HG03064 (cell line): ENCODE data around the gene TMA7.

Experiments used
- ATAC-seq: cut with Tn5 transposase; IDR thresholded peaks from one replicate; pipeline ENCODE4 v1.9.1; 2021; ENCODE audit warnings: low read depth; ENCODE audit not compliant: unreplicated experiment

Gene TMA7

GRCh38 chr3:48422272-48422671, 17.8 kb upstream of the TMA7 start:
- ATAC-seq, result no peak

- ATAC-seq, result no peak
Measured at GRCh38 chr3:48422681-48423080, 17.4 kb upstream of the TMA7 start.

GRCh38 chr3:48423241-48423882, 16.7 kb upstream of the TMA7 start:
- ATAC-seq, result no peak

- ATAC-seq, result no peak
Measured at GRCh38 chr3:48423883-48424695, 16.0 kb upstream of the TMA7 start.

- no peak for ATAC-seq
Measured at GRCh38 chr3:48425281-48425812, 14.7 kb upstream of the TMA7 start.

GRCh38 chr3:48426401-48426909, 13.6 kb upstream of the TMA7 start:
- ATAC-seq, result no peak

- no peak for ATAC-seq
Measured at GRCh38 chr3:48426944-48427629, 13.0 kb upstream of the TMA7 start.

- no peak for ATAC-seq
Measured at GRCh38 chr3:48427630-48427962, 12.5 kb upstream of the TMA7 start.

- ATAC-seq, result no peak
Measured at GRCh38 chr3:48428088-48428571, 11.9 kb upstream of the TMA7 start.

- ATAC-seq, result no peak
Measured at GRCh38 chr3:48428572-48429316, 11.3 kb upstream of the TMA7 start.

- no peak for ATAC-seq
Measured at GRCh38 chr3:48429317-48429959, 10.6 kb upstream of the TMA7 start.

GRCh38 chr3:48429960-48430707, 9.9 kb upstream of the TMA7 start, which contains the start of gene PLXNB1:
PLXNB1 (minus strand) TSS chr3:48430086; CDS start chr3:48424611, 5,475 bp downstream.
- no peak for ATAC-seq

- no peak for ATAC-seq
Measured at GRCh38 chr3:48430708-48431101, 9.4 kb upstream of the TMA7 start.

- no peak for ATAC-seq
Measured at GRCh38 chr3:48431224-48432029, 8.6 kb upstream of the TMA7 start.

GRCh38 chr3:48432411-48433371, 7.4 kb upstream of the TMA7 start:
- no peak for ATAC-seq

- ATAC-seq, result no peak
Measured at GRCh38 chr3:48433472-48434118, 6.5 kb upstream of the TMA7 start.
